Dendritic cell treated with granulocyte-macrophage colony-stimulating factor and Interleukin-4, amounts not matched to agents 40 ng/mL and 50 ng/mL, for 4 days (primary cell): ENCODE data around the gene CCL11.

Experiments used
- H3K27ac Mint-ChIP-seq: one replicate; pipeline ENCODE4 v1.8.0; 2022; ENCODE audit warnings: mild to moderate bottlenecking, mixed read lengths
- H3K27me3 Mint-ChIP-seq: one replicate; pipeline ENCODE4 v1.8.0; 2022; ENCODE audit warnings: mild to moderate bottlenecking, mixed read lengths
- H3K36me3 Mint-ChIP-seq: one replicate; pipeline ENCODE4 v1.8.0; 2022; ENCODE audit warnings: low read depth, mixed read lengths
- H3K4me1 Mint-ChIP-seq: one replicate; pipeline ENCODE4 v1.8.0; 2022; ENCODE audit warnings: low read depth, mixed read lengths
- H3K4me3 Mint-ChIP-seq: one replicate; pipeline ENCODE4 v1.8.0; 2022; ENCODE audit warnings: mild to moderate bottlenecking, moderate library complexity, mixed read lengths
- H3K9me3 Mint-ChIP-seq: one replicate; pipeline ENCODE4 v1.8.0; 2022; ENCODE audit warnings: mixed read lengths
- intact Hi-C: fragments of 100-400 bp; cut with micrococcal nuclease; formaldehyde crosslinking; loops from one replicate; pipeline ENCODE4 v1.15.0; 2022

Gene CCL11

DNA sequence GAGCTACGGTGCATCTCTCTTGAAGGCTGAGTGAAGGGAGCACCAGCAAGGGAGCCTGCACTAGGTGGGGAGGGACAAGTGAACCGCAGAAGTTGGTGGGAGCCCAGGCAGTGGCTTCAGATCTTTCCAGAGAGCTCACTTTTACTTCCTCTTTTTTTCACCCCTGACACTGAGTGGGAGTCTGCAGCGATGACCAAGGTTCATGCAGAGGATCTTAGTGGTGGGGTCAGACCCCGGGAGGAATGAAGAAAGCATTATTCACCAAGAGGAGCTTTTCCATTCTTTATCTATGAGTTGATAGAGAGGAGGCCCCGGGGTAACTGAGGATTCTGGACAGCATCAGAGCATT is 33.5 kb upstream of the CCL11 start:
- H3K9me3 Mint-ChIP-seq, result no peaks in the 10 kb centered on the region
- no peaks in the 10 kb centered on the region for H3K36me3 Mint-ChIP-seq
- H3K4me3 Mint-ChIP-seq, result peak overlapping the region; percentile 26
- H3K27ac Mint-ChIP-seq, result peak overlapping the region; percentile 77
- intact Hi-C loops, result no loop called here
- peaks cover 40% of the 10 kb centered on the region for H3K27me3 Mint-ChIP-seq
- peaks cover 92% of the 10 kb centered on the region for H3K4me1 Mint-ChIP-seq

GRCh38 chr17:34252444-34253138 is 33.0 kb upstream of the CCL11 start:
- H3K4me3 Mint-ChIP-seq, result peak overlapping the region; percentile 26
- H3K36me3 Mint-ChIP-seq, result no peaks in the 10 kb centered on the region
- no peaks in the 10 kb centered on the region for H3K9me3 Mint-ChIP-seq
- peaks cover 45% of the 10 kb centered on the region for H3K27me3 Mint-ChIP-seq
- H3K27ac Mint-ChIP-seq, result peak overlapping the region; percentile 77
- H3K4me1 Mint-ChIP-seq, result peaks cover 88% of the 10 kb centered on the region
- intact Hi-C loops, result no loop called here

- intact Hi-C loops, result no loop called here
- H3K9me3 Mint-ChIP-seq, result no peaks in the 10 kb centered on the region
- H3K27me3 Mint-ChIP-seq, result peaks cover 47% of the 10 kb centered on the region
- H3K4me3 Mint-ChIP-seq, result no peak overlapping the region
- H3K36me3 Mint-ChIP-seq, result no peaks in the 10 kb centered on the region
- peaks cover 83% of the 10 kb centered on the region for H3K4me1 Mint-ChIP-seq
- peak overlapping the region; percentile 77 for H3K27ac Mint-ChIP-seq
These were observed 32.4 kb upstream of the CCL11 start for GRCh38 chr17:34253139-34253525.

GRCh38 chr17:34254146-34254545 is 31.4 kb upstream of the CCL11 start:
- H3K4me1 Mint-ChIP-seq, result peaks cover 83% of the 10 kb centered on the region

DNA sequence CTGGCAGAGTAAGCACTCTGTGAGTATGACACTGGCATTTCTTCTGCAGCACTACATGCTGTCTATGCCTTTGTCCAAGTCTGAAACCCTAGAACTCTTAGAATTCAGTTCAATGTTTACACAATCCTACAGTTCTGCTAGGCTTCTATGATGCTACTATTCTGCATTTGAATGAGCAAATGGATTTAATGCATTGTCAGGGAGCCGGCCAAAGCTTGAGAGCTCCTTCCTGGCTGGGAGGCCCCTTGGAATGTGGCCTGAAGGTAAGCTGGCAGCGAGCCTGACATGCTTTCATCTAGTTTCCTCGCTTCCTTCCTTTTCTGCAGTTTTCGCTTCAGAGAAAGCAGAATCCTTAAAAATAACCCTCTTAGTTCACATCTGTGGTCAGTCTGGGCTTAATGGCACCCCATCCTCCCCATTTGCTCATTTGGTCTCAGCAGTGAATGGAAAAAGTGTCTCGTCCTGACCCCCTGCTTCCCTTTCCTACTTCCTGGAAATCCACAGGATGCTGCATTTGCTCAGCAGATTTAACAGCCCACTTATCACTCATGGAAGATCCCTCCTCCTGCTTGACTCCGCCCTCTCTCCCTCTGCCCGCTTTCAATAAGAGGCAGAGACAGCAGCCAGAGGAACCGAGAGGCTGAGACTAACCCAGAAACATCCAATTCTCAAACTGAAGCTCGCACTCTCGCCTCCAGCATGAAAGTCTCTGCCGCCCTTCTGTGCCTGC is 30.7 kb upstream of the CCL11 start, which contains the start of gene CCL2:
Gene CCL2 (plus strand): TSS at position 635 of the 730 bp plus-strand sequence. CDS start 65 bp downstream, at position 700.
- H3K27me3 Mint-ChIP-seq, result peaks cover 56% of the 10 kb centered on the region
- H3K4me3 Mint-ChIP-seq, result peak within 1 kb of the TSS; percentile 75
- intact Hi-C loops, result no loop called here
- H3K36me3 Mint-ChIP-seq, result no peaks in the 10 kb centered on the region
- H3K4me1 Mint-ChIP-seq, result peaks cover 83% of the 10 kb centered on the region
- H3K9me3 Mint-ChIP-seq, result no peaks in the 10 kb centered on the region
- H3K27ac Mint-ChIP-seq, result peak within 1 kb of the TSS; percentile 85

More at GRCh38 chr17:34254146-34254545, 31.4 kb upstream of the CCL11 start:
- intact Hi-C loops, result no loop called here
- Mint-ChIP-seq H3K27ac (no peak overlapping the region), H3K27me3 (peaks cover 55% of the 10 kb centered on the region), H3K36me3 (no peaks in the 10 kb centered on the region), H3K4me3 (no peak overlapping the region), H3K9me3 (no peaks in the 10 kb centered on the region)

DNA sequence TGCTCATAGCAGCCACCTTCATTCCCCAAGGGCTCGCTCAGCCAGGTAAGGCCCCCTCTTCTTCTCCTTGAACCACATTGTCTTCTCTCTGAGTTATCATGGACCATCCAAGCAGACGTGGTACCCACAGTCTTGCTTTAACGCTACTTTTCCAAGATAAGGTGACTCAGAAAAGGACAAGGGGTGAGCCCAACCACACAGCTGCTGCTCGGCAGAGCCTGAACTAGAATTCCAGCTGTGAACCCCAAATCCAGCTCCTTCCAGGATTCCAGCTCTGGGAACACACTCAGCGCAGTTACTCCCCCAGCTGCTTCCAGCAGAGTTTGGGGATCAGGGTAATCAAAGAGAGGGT is 30.2 kb upstream of the CCL11 start:
- H3K4me1 Mint-ChIP-seq, result peaks cover 78% of the 10 kb centered on the region
- peak overlapping the region; percentile 85 for H3K27ac Mint-ChIP-seq
- no peaks in the 10 kb centered on the region for H3K36me3 Mint-ChIP-seq
- peaks cover 57% of the 10 kb centered on the region for H3K27me3 Mint-ChIP-seq
- peak overlapping the region; percentile 75 for H3K4me3 Mint-ChIP-seq
- intact Hi-C loops, result no loop called here
- H3K9me3 Mint-ChIP-seq, result no peaks in the 10 kb centered on the region

- peak overlapping the region; percentile 75 for H3K4me3 Mint-ChIP-seq
- H3K27me3 Mint-ChIP-seq, result peaks cover 54% of the 10 kb centered on the region
- intact Hi-C loops, result no loop called here
- H3K36me3 Mint-ChIP-seq, result no peaks in the 10 kb centered on the region
- peaks cover 74% of the 10 kb centered on the region for H3K4me1 Mint-ChIP-seq
- H3K9me3 Mint-ChIP-seq, result no peaks in the 10 kb centered on the region
- H3K27ac Mint-ChIP-seq, result peak overlapping the region; percentile 85
These were observed 29.7 kb upstream of the CCL11 start for GRCh38 chr17:34255841-34256240.

- intact Hi-C loops, result no loop called here
- Mint-ChIP-seq H3K4me3 (no peak overlapping the region), H3K27ac (no peak overlapping the region), H3K27me3 (peaks cover 52% of the 10 kb centered on the region), H3K9me3 (no peaks in the 10 kb centered on the region), H3K4me1 (peaks cover 73% of the 10 kb centered on the region), H3K36me3 (no peaks in the 10 kb centered on the region)
These were observed 28.1 kb upstream of the CCL11 start for GRCh38 chr17:34257299-34257985.

DNA sequence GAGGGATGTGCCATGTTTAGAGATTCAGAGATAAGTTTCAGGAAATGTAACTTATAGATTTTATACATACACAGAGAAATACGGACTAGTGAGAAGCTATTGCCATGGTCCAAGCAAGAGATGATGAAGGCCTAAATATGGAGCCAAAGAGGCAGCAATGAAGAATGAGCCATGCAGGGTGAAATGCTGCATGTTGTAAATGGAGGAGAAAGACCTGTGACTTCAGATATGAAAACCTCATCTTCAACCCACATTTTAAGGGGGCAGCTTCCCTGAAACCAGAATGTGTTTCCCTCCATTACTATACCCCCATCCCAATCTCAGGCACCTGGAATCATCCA is 27.6 kb upstream of the CCL11 start:
- Mint-ChIP-seq H3K27me3 (peaks cover 50% of the 10 kb centered on the region), H3K27ac (no peak overlapping the region), H3K9me3 (no peaks in the 10 kb centered on the region), H3K4me1 (peaks cover 69% of the 10 kb centered on the region), H3K4me3 (no peak overlapping the region), H3K36me3 (no peaks in the 10 kb centered on the region)
- intact Hi-C loops, result no loop called here

GRCh38 chr17:34259146-34259545 is 26.4 kb upstream of the CCL11 start:
- peaks cover 41% of the 10 kb centered on the region for H3K27me3 Mint-ChIP-seq
- intact Hi-C loops, result no loop called here

GRCh38 chr17:34260861-34261260 is 24.7 kb upstream of the CCL11 start:
- no peaks in the 10 kb centered on the region for H3K36me3 Mint-ChIP-seq
- intact Hi-C loops, result loop anchor here (5.0 kb wide), 1 partner anchor 41 kb away; no protein-coding TSS in a partner anchor
- peaks cover 38% of the 10 kb centered on the region for H3K27me3 Mint-ChIP-seq
- H3K4me1 Mint-ChIP-seq, result peaks cover 57% of the 10 kb centered on the region
- H3K4me3 Mint-ChIP-seq, result no peak overlapping the region
- no peak overlapping the region for H3K27ac Mint-ChIP-seq
- H3K9me3 Mint-ChIP-seq, result no peaks in the 10 kb centered on the region

More at GRCh38 chr17:34259146-34259545, 26.4 kb upstream of the CCL11 start:
- Mint-ChIP-seq H3K9me3 (no peaks in the 10 kb centered on the region), H3K36me3 (no peaks in the 10 kb centered on the region), H3K27ac (no peak overlapping the region), H3K4me1 (peaks cover 61% of the 10 kb centered on the region), H3K4me3 (no peak overlapping the region)

DNA sequence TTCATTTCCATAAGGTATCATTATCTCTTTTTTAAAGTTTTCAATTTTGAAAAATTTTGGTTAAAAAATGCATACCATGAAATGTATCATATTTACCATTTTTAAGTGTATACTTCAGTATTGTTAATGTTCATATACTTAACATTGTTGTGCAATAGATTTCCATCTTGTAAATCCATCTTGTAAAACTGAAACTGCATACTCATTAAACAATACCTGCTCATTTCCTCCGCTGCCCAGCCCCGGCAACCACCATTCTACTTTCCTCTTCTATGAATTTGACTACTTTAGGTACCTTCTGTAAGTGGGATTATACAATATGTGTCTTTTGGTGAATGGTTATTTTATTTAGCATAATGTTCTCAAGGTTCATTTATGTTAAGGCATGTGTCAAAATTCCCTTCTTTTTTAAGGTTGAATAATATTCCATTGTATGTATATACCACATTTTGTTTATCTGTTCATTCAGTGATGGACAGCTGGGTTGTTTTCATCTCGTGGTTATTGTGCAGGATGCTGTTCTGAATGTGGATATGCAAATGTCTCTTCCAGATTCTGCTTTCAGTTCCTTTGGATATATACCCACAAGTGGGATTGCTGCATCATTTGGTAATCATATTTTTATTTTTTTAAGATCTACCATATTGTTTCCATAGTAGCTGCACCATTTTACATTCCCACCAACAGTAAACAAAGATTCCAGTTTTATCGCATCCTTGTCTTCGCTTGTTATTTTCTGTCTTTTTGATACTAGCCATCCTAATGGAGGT is 23.8 kb upstream of the CCL11 start:
- Mint-ChIP-seq H3K27me3 (peaks cover 30% of the 10 kb centered on the region), H3K4me1 (peaks cover 57% of the 10 kb centered on the region), H3K4me3 (no peak overlapping the region), H3K9me3 (no peaks in the 10 kb centered on the region), H3K27ac (no peak overlapping the region), H3K36me3 (no peaks in the 10 kb centered on the region)
- intact Hi-C loops, result loop anchor here (5.0 kb wide), 1 partner anchor 41 kb away; no protein-coding TSS in a partner anchor

DNA sequence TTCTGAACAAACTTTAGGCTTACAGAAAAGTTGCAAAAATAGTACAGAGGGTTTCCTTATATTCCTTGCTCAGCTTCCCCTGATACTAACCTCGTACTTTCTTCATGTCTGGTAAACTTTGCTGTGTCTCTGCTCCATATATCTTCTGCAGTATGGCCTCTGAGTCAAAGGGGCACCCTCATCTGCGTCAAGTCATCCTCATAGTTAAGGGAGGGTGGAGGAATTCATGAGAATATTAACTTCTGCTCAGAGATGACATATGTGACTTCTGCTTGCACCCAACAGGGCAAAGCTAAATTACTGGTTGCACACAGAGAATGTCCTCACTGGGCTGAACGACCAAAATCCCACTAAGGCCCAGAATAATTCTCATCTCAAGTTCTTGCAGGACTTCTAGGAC is 19.8 kb upstream of the CCL11 start:
- H3K27me3 Mint-ChIP-seq, result peaks cover 23% of the 10 kb centered on the region
- H3K36me3 Mint-ChIP-seq, result no peaks in the 10 kb centered on the region

More for the DNA sequence above, 19.8 kb upstream of the CCL11 start:
- Mint-ChIP-seq H3K27ac (peak overlapping the region; percentile 82), H3K4me1 (peaks cover 51% of the 10 kb centered on the region), H3K4me3 (peak overlapping the region; percentile 14), H3K9me3 (no peaks in the 10 kb centered on the region)
- intact Hi-C loops, result no loop called here
